Activated gamma-delta T cell treated with Interleukin-2 at 50 U/mL for 16 hours (primary cell): Measurements from ENCODE around the gene SPRY4.
"Not testable (repeated sequence)": the region's sequence is repeated elsewhere in the genome, so short reads cannot be mapped to it uniquely, and the experiment has no call there.

ENCODE experiments used
- DNase-seq: peaks from one replicate; pipeline ENCODE4 v3.0.0-alpha.2; 2020

The SPRY4 gene

DNA sequence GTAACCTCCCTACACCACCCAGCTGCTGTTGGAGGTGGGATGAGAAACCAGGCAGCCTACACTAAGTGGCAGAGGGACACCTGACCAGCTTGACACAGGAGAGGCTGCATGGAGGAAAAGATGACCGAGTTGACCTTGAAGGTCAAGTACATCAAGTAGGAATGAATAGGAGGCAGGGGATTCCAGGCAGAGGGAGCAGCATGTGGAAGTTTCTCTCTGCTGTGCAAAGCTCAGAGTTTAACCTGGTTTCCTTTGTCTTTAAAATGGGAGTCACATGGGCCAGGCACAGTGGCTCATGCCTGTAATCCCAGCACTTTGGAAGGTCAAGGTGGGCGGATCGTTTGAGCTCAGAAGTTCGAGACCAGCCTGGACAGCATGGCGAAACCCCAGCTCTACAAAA lies 32.6 kb downstream of the SPRY4 start:
- DNase-seq: no peak

DNA sequence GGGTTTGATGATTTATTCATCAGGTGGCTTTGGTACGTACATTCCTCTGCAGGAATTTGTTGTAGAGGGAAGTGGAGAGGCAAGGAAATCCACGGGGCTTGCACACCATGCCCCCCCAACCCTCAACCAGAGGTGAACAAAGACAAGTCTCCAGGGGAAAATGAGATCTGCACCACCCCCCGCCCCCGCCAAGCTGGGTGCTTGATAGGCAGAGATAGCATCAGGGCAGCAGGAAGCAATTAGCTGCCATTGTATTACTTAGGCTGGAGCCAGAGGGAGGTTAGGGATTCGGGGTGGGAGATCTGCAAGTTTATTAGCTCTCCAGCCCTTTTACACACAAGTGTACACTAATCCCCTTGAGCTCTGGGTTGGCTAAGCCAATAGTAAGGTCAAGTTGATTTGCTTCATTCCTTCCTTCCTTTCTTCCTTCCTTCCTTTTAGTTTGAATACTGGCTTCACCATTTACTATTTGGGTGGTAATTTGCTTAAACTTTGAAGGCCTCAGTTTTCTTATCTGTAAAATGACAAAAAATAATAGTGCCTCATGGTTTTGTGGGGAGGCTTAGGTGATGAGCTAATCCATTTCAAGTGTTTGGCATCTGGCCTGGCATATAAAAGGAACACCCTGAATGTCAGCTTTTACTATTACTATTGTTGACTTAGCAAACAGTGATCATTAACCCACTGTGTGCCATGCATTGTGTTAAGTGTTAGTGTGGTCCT lies 34.1 kb downstream of the SPRY4 start:
- no peak for DNase-seq

DNA sequence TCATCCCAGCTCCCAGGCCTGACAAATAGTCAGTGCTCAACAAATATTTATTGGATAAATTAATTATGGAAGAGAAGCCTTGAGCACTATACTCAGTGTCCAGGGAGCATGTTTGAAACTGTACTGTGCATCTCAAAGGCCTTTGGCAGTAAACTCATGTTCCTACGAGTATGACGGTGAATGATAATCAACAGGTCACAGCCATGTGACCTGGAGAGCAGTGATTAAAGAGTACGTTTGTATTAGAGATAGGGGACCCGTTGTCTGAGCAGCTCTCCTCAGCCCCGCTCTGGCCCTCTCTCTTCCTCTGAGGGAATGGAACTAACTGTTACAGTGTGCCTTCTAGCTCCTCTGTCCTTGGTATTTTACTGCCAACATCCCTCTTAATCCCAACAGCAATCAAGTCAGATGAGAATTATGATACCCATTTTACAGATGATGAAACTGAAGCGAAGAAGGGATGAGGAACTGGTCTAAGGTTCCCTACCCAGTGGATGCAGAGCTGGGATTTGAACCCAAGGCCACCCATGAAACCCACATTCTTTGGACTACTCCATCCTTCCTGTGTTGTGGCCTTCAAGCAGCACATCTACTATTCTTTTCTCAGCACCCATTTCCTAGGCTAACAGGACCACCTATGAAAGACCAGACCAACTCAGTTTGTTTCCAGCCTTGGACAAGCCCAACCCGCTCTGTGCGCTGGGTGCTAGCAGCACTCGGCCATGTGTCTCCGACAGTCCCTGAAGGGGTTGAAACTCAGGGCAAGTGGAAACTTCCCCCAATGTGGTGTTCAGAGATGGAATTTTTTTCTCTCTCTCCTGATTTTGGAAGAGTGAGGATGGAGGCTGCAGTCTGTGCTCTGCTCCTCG lies 34.9 kb downstream of the SPRY4 start:
- DNase-seq: no peak

DNA sequence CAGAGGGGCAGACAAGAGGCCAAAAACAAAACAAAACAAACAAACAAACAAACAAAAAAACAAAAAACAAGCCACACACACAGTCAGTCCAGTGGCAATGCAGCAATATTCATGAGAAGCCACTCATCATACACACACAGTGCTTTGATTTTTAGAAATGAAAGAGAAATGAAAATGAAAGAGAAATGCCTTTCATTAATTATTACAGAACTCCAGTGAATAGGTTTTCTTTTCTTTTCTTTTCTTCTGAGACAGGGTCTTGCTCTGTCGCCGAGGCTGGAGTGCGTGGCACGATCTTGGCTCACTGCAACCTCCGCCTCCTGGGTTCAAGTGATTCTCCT lies 36.9 kb downstream of the SPRY4 start:
- DNase-seq: no peak

DNA sequence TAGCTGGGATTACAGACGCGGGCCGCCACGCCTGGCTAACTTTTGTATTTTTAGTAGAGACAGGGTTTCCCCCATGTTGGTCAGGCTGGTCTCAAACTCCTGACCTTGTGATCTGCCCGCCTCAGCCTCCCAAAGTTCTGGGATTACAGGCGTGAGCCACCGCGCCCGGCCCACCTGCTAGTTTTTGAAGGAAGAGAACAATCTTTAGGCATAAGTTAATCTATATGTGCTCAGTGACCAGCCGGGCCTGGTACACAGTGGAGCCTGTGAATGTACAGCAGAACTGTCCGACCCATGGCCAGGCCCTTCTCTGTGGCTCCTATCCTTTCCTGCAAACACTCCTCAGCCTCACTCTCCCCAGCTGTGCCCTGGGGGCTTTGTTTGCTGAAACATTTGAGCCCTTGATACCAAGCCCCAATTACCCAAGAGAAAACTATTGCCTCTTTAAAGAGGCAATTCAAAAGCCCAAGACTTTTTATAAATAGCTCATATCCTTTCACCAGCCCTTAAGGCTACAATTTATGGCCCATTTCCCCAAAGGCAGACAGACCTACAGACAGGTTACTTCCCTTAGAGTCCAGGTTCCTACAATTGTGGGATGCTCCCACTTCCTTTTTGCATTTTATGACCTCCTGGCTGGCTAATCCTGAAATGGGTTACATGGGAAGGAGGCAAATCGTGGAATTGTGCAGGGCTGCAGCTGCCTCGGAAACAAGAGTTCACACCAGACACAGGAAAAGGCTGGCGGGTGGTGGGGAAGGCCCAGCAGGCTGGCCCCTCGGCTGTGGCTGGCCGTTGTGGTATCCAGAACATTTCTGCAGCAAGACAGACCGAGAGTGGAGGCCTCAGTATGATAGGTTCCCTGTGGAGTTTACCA lies 37.5 kb downstream of the SPRY4 start:
- no peak for DNase-seq

DNA sequence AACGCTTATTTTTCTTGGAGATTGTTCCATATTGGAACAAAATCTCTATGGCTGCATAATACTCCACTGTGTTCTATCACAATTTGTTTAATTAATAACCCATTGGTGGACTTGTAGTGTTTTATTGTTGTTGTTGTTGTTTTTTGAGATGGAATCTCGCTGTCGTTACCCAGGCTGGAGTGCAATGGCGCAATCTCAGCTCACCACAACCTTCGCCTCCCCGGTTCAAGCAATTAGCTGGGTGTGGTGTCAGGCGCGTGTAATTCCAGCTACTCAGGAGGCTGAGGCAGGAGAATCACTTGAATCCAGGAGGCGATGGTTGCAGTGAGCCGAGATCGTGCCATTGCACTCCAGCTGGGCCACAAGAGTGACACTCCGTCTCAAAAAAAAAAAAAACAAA lies 38.7 kb downstream of the SPRY4 start:
- no peak for DNase-seq

DNA sequence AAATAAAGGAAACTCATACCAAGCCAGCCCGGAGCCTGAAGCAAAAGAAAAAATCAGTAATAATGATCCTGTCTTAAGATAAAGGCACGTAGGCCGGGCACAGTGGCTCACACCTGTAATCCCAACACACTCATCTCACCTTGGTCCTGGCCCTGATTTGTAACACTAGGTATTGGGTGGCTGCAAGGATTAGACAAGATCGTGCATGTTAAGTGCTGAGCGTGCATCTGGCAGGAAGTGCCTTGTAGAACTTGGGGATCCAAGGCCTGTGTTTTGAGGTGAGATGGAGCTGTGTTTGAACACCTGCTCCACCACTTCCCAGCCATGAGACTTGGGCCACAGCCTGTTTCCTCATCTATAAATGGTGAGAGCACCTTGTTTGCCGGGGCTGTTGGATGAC lies 41.5 kb downstream of the SPRY4 start:
- no peak for DNase-seq

DNA sequence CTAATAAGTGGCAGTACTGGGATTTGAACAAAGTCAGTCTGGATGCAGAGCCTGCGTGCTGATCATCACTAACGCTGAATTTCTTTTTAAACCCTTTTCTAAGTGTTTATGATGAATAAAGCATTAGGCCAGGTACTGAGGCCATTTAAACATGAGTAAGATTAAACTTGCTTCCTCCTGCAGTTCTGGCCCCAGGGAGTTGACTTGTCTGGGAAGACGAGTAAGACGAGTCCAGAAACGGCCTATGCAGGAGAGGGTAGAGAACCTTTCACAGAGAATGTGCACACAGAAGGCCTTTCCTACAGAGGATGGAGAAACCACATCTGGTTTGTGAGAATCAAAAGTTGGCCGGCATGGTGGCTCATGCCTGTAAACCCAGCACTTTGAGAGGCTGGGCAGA lies 42.9 kb downstream of the SPRY4 start:
- no peak for DNase-seq

DNA sequence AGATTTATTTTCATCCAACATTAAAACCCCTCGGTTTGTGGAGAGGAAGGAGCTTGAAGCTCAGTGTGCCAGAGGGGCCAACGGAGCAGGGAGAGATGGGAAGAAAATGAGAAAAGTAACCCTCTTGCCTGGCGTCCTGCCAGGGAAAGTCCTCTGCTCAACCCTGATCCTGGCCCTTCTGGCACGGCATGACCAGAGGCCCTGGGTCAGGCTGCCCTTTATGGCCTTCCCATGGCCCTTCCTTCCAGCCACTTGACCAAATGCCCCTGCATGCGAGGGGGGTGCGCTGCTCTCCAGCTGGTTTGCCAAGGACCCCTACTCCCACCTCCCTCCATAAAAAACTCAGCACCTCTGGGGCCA lies 43.8 kb downstream of the SPRY4 start:
- no peak for DNase-seq

DNA sequence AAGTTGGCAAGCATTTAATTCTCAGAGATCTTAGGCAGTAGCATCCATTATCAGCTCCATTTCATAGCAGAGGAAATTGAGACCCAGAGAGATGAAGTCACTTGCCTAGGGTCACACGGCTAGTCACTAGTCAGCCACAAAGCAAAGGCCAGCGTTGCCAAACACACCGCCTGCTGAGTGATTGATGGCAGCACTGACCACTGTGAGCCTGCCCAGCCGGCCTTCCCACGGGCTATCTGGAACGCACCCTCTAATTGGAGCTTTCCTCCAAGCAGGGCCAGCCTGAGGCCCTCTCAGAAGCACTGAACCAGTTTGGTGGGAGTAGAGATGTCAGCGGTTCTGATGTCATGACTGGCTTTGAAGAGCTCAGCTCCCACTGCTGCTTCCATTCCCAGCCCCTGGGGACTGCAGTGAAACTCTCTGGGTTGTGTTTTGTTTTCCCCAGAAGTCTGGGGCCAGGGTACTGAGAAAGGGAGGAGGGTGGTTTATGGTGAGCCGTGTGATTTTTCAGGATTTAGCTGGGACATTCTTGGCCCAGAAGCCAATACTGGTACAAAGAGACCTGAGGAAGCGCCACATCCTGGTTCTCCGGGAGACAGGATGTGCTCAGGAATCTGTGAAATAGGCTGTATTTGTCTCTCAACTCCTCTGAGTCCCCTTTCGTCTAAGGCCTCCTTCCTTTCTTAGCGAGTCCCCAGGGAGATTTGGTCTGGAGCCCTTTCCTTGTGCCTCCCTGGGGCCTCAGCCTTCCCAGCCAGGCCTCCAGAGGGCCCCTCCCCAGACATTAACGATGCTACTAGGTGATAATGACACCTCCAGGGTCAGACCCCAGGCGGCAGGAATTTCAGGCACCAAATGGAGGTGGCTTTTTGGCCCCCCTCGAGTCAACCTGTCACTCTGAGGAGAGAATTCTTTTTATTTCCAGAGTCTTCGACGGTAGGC lies 44.5 kb downstream of the SPRY4 start:
- DNase-seq: no peak

DNA sequence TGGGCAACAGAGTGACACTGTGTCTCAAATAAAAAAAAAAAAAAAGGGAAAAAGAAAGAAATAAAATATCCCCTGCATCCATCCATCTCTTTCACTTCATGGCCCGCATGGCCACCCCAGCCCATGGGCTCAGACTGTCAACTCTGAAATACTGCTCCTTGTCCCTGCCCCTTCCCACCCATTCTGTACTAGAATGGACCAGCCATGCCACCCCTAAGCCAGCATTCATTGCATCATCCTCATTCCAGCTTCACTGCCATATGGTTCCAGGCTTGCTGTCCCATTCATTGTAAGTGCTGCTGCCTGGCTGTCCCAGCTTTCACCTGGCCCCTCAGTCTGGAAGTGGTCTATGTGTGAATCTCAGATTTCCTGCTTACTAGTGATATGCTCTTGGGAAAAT lies 46.2 kb downstream of the SPRY4 start:
- DNase-seq: no peak

DNA sequence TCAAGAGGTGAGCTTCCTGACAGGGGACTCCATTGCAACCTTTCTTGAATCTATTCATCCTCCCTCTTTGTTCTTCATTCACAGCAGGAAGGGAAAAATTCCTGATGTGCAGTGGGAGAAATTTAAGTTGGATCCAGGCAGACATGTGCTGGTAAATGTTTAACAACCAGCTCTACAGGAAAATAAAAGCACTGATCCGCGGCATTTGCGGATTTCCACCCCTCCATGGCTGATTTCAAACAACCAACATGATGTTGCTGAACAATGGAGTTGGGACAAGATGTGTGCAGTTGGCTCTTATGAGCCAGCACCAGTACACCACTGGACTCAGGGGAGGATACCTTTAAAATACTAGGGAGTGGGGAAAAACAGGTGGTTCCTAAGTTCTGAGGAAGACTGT lies 47.0 kb downstream of the SPRY4 start:
- no peak for DNase-seq

DNA sequence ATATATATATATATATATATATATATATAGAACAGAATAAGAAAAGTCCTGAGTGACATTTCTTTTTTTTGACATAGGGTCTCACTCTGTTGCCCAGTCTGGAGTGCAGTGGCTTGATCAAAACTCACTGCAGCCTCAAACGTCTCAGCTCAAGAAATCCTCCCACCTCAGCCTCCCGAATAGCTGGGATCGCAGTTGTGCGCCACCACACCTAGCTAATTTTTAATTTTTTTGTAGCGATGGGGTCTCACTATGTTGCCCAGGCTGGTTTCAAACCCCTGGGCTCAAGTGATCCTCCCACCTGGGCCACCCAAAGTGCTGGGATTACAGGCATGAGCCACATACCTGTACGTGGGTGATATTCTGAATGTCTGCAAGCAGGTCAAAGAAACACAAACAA lies 48.3 kb downstream of the SPRY4 start:
- no peak for DNase-seq

DNA sequence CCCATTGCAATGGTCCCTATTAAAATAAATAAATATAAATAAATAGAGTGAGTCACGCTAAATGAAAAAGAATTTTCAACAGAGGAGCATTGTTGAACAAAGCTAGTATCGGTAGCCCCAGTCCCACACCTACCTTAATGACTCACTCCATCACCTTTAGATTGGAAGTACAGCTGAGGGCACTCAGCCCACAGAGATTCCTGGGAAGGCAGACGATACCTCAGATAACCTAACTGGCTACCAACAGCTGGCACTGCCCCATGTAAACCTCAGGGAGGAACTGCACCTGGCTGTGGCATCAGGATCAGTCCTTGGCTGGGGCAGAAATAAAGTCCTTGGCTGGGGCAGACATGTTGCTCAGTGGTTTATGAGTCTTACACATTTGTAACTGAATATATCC lies 49.3 kb downstream of the SPRY4 start:
- DNase-seq: no peak

DNA sequence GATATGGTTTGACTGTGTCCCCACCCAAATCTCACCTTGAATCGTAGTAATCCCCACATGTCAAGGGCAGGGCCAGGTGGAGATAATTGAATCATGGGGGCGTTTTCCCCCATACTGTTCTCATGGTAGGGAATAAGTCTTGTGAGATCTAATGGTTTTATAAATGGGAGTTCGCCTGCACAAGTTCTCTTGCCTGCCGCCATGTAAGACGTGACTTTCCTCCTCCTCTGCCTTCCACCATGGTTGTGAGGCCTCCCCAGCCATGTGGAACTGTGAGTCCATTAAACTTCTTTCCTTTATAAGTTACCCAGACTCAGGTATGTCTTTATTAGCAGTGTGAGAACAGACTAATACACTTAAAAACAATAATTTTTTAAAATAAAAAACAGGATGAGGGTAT lies 52.2 kb downstream of the SPRY4 start:
- DNase-seq: not testable (repeated sequence)

DNA sequence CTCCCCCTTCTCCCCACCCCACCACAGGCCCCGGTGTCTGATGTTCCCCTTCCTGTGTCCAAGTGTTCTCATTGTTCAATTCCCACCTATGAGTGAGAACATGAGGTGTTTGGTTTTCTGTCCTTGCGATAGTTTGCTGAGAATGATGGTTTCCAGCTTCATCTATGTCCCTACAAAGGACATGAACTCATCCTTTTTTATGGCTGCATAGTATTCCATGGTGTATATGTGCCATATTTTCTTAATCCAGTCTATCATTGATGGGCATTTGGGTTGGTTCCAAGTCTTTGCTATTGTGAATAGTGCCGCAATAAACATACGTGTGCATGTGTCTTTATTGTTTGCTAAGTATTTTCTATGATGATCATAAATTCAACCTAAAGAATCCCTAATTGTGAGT lies 60.7 kb downstream of the SPRY4 start:
- DNase-seq: not testable (repeated sequence)

DNA sequence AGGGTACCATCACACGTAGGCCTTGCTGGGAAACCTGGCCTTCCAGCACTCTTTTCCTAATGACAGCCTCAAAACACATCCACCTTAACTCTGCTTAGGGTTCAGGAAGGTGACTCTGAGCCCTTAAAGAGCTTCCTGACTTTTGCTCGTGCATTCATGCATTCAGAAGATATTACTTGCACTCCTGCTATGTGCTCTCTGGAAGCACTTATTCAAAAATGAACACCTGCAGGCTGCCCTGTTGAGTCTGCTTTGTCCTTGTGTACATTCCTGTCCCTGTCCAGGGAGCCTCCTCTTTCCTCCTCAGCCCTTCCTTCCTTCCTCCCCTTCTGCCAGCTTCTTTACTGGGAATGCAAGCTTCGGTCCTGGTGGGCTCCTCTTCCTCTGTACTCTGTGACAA lies 61.5 kb downstream of the SPRY4 start:
- DNase-seq: no peak

DNA sequence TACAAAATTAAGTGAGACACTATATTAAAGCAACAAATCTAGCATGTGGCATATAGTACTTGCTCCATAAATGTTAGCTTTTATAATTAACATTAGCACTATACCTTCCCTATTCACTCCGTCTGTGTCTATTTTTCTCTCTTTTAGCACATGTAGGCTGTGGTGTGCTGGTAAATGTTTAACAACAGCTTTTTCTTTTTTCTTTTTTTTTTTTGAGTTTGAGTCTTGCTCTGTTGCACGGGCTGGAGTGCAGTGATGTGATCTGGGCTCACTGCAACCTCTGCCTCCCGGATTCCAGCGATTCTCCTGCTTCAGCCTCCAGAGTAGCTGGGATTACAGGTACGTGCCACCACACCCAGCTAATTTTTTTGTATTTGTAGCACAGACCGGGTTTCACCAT lies 62.1 kb downstream of the SPRY4 start:
- no peak for DNase-seq
